Sciatic nerve (tissue), 2 donors: ENCODE measurements around the gene C17orf67. TPM values are rescaled to one million over a fixed set of nuclear protein-coding genes. Genes with fewer than 3 reads are reported as not detected.

Experiments
- ATAC-seq: fragments of 200-7000 bp; cut with Tn5 transposase; one replicate; pipeline ENCODE4 v1.9.1; 2020; ENCODE audit warnings: mild to moderate bottlenecking, moderate library complexity
- DNase-seq: peaks from one replicate; pipeline ENCODE4 v3.0.0-alpha.2; 2020; ENCODE audit warnings: low spot score
- intact Hi-C: fragments of 100-400 bp; cut with DNase I; formaldehyde crosslinking; loops from one replicate; pipeline ENCODE4 v1.14.2; 2022
- total RNA-seq: library from RNA; stranded (reverse); fragmentation: NEBNext Ultra II Directional; extraction: Animal tissue kit (Norgen Biotek cat#: 25700); gene quantifications from one replicate; pipeline ENCODE4 v1.2.1, GENCODE V29; 2021
- donor health status: DM: no; HTN: no; CAD: no.
- donor health status: DM: no; HTN: no; CAD: no.

C17orf67 gene
- total RNA-seq, 1 donor from 2014 or later: 6.2 TPM

- DNase-seq (no peak), ATAC-seq (no peak)
- intact Hi-C loops: no loop called here
Measured at GRCh38 chr17:56754523-56755208, 79.1 kb downstream of the C17orf67 start.

- ATAC-seq (no peak), DNase-seq (no peak)
- intact Hi-C loops: no loop called here
Measured at GRCh38 chr17:56752263-56752836, 81.4 kb downstream of the C17orf67 start.

GRCh38 chr17:56751145-56751738 is 82.5 kb downstream of the C17orf67 start:
- intact Hi-C loops: no loop called here
- ATAC-seq (no peak), DNase-seq (no peak)

- intact Hi-C loops: no loop called here
Measured at GRCh38 chr17:56744721-56745120, 89.0 kb downstream of the C17orf67 start.

GRCh38 chr17:56742601-56743000 is 91.1 kb downstream of the C17orf67 start:
- DNase-seq: no peak
- intact Hi-C loops: no loop called here

More at GRCh38 chr17:56744721-56745120, 89.0 kb downstream of the C17orf67 start:
- DNase-seq (no peak), ATAC-seq (no peak)

More at GRCh38 chr17:56742601-56743000, 91.1 kb downstream of the C17orf67 start:
- no peak for ATAC-seq

Other genes with a start within 250 kb of the C17orf67 start
- 5.3 TPM for gene NOG, start 240.2 kb downstream of the C17orf67 start, total RNA-seq
- 16.8 TPM for gene DGKE, start 231 bp upstream of the C17orf67 start, total RNA-seq
- gene TRIM25, start 80.1 kb upstream of the C17orf67 start, total RNA-seq: 51.5 TPM
- 13.7 TPM for gene COIL, start 127.1 kb upstream of the C17orf67 start, total RNA-seq
- 51.8 TPM for gene SCPEP1, start 144.2 kb upstream of the C17orf67 start, total RNA-seq